ENCODE data around the gene STPG3. TPM values are rescaled to one million over a fixed set of nuclear protein-coding genes. Genes with fewer than 3 reads are reported as not detected.

Gene STPG3
- total and polyA plus RNA-seq, 4 donors, result not detected

DNA sequence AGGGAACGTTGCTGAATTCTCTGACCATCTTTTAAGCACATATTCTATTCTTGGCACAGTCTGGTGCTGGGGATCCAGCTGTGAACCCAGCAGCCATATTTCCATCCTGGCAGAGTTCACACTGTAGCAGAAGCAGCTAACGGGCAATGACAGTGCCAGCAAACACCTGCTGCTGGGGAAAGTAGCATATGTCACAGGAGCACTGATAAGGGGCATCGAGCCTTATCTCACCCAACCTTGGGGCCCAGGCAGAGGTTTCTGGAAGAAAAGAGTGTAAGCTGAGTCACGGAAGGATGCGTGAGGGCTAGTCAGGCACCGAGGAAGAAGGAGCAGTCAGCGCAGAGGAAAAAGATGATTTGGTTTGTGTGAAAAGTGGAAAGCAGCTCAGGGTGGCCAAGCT lies 44.5 kb upstream of the STPG3 start (continued):
- TF ChIP-seq, protein P1, sequence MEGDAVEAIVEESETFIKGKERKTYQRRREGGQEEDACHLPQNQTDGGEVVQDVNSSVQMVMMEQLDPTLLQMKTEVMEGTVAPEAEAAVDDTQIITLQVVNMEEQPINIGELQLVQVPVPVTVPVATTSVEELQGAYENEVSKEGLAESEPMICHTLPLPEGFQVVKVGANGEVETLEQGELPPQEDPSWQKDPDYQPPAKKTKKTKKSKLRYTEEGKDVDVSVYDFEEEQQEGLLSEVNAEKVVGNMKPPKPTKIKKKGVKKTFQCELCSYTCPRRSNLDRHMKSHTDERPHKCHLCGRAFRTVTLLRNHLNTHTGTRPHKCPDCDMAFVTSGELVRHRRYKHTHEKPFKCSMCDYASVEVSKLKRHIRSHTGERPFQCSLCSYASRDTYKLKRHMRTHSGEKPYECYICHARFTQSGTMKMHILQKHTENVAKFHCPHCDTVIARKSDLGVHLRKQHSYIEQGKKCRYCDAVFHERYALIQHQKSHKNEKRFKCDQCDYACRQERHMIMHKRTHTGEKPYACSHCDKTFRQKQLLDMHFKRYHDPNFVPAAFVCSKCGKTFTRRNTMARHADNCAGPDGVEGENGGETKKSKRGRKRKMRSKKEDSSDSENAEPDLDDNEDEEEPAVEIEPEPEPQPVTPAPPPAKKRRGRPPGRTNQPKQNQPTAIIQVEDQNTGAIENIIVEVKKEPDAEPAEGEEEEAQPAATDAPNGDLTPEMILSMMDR (IDR thresholded peaks at IDR 0.05; ENCODE audit: low read depth, low read length, missing input control), result no peak
- TF ChIP-seq GABPA (IDR thresholded peaks at IDR 0.05 in 1 of 2, conservative IDR thresholded peaks at IDR 0.05 in 1 of 2) (no peak), RXRA (IDR thresholded peaks at IDR 0.05) (no peak), ATF3 (IDR thresholded peaks at IDR 0.05) (no peak)

- Histone ChIP-seq H3K27me3 (ENCODE audit: control insufficient read depth in 4 of 4, insufficient read depth in 4 of 4, low read length in 3 of 4) (no peaks in the 10 kb centered on the region), H3K4me1 (ENCODE audit: control insufficient read depth in 4 of 4, insufficient read depth in 4 of 4, low read length in 3 of 4) (peaks cover 0 to 9% (median 6%) of the 10 kb centered on the region in 4 donors), H3K27ac (ENCODE audit: low read depth in 1 of 2, low read length in 2 of 2) (no peak overlapping the region), H3K4me3 (ENCODE audit: low read depth in 1 of 3, low read length in 3 of 3) (no peak overlapping the region), H3K36me3 (ENCODE audit: control insufficient read depth in 4 of 4, insufficient read depth in 3 of 4, low read depth in 1 of 4, low read length in 3 of 4) (peaks cover 0 to 11% (median under 1%) of the 10 kb centered on the region in 4 donors), H3K9me3 (ENCODE audit: control insufficient read depth in 4 of 4, low read length in 3 of 4) (no peaks in the 10 kb centered on the region), H3K9ac (ENCODE audit: low read depth in 1 of 2, low read length in 2 of 2) (no peak overlapping the region)
- no peak for TF ChIP-seq SP1 (IDR thresholded peaks at IDR 0.05)
- no peak for TF ChIP-seq ATF3 (IDR thresholded peaks at IDR 0.05)
- no peak for TF ChIP-seq TAF1 (conservative IDR thresholded peaks at IDR 0.05)
- no peak for TF ChIP-seq RXRA (IDR thresholded peaks at IDR 0.05)
- TF ChIP-seq, protein P2, sequence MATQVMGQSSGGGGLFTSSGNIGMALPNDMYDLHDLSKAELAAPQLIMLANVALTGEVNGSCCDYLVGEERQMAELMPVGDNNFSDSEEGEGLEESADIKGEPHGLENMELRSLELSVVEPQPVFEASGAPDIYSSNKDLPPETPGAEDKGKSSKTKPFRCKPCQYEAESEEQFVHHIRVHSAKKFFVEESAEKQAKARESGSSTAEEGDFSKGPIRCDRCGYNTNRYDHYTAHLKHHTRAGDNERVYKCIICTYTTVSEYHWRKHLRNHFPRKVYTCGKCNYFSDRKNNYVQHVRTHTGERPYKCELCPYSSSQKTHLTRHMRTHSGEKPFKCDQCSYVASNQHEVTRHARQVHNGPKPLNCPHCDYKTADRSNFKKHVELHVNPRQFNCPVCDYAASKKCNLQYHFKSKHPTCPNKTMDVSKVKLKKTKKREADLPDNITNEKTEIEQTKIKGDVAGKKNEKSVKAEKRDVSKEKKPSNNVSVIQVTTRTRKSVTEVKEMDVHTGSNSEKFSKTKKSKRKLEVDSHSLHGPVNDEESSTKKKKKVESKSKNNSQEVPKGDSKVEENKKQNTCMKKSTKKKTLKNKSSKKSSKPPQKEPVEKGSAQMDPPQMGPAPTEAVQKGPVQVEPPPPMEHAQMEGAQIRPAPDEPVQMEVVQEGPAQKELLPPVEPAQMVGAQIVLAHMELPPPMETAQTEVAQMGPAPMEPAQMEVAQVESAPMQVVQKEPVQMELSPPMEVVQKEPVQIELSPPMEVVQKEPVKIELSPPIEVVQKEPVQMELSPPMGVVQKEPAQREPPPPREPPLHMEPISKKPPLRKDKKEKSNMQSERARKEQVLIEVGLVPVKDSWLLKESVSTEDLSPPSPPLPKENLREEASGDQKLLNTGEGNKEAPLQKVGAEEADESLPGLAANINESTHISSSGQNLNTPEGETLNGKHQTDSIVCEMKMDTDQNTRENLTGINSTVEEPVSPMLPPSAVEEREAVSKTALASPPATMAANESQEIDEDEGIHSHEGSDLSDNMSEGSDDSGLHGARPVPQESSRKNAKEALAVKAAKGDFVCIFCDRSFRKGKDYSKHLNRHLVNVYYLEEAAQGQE (IDR thresholded peaks at IDR 0.05), result no peak
- TF ChIP-seq NR2F2 (IDR thresholded peaks at IDR 0.05), result no peak
- TF ChIP-seq HNF4G (IDR thresholded peaks at IDR 0.05), result no peak
- no peak for TF ChIP-seq EGR1 (IDR thresholded peaks at IDR 0.05; ENCODE audit: low read depth in 2 of 2)
- TF ChIP-seq FOXA1 (IDR thresholded peaks at IDR 0.05), result no peak
- no peak for TF ChIP-seq MAX (IDR thresholded peaks at IDR 0.05)
- TF ChIP-seq, protein P1 (IDR thresholded peaks at IDR 0.05; ENCODE audit: low read depth, low read length, missing input control), result no peak
- no peak for TF ChIP-seq ZBTB33 (IDR thresholded peaks at IDR 0.05)
- no peak for TF ChIP-seq GABPA (IDR thresholded peaks at IDR 0.05 in 1 of 2, conservative IDR thresholded peaks at IDR 0.05 in 1 of 2)
- WGBS, result 88% methylated on average over 13 of the region's 13 CpGs
- no peak for DNase-seq (ENCODE audit: low spot score)
These were observed 39.6 kb upstream of the STPG3 start for GRCh38 chr9:137211532-137211931.

Measured in liver (tissue), 9 donors.